ENCODE data around the gene UTS2R.
"Not testable (repeated sequence)": the region's sequence is repeated elsewhere in the genome, so short reads cannot be mapped to it uniquely, and the experiment has no call there.

GRCh38 chr17:82359451-82360074 is 12.0 kb upstream of the UTS2R start:
- not testable (repeated sequence) for TF ChIP-seq POLR2A (IDR thresholded peaks at IDR 0.05); CTCF (IDR thresholded peaks at IDR 0.05 in 4 of 5, conservative IDR thresholded peaks at IDR 0.05 in 1 of 5)
